ENCODE results near the gene MICU1.

Gene MICU1

DNA sequence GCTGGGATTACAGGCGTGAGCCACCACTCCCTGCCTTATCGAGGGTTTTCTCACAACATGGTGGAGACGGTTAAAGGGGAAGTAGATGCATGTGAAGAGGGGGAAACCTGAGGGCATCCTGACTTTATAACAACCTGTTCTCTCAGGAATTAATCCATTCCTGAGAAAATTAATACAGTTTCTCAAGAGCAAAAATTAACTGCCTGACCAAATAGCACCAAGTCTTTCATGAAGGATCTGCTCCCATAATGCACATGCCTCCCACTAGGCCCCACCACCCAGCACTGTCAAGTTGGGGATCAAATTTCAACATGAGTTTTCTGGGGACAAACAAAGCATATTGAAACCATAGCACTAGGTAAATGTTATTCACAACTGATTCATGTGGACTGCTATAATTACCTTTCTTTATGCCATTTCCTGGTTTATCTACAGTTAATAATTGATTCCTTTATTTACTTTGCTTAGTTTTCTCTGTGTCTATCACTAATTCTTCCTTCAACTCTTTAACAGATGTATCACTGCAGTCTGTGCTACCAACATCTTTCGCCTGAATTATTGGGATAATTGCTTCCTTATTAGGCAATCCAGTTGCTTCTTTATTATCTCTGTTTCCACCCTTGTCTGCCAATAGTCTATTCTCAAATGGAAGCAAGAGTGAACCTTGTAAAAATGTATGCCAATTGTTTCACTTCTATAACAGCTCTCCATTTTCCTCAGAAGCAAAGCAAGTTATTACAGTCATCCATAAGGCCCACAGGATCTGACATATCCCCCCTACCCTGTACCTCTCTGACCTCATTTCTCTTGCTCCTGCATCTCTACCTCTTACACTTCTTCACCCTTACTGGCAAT lies 12.9 kb upstream of the MICU1 start:
- intact Hi-C loops (cut with DNase I), result no loop called here
- no peak for DNase-seq

DNA sequence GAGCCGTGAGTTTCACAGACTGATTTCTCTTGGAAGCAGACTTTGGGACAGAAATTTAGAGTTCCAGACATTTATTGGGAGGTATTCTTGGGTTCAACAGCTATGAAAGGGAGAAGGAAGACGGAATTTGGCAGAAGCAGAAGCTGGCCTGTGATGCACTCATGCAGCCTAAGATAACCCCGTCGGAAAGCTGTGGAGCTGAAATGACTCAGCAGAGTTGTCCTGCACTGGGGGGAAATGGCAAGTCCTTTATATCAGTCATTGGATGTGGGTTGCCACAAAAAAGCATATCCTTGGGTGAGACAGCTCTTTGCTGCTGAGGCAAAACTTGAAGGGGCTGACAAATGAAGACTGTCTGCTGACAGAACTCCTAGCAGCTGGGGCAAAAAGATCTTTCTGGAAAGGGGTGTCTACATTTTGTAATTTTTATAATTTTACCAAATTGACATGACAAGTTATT lies 11.5 kb upstream of the MICU1 start:
- intact Hi-C loops (cut with DNase I), result no loop called here
- peak in 14 of 42 donors; percentile 2 to 56 (median 14) for DNase-seq

DNA sequence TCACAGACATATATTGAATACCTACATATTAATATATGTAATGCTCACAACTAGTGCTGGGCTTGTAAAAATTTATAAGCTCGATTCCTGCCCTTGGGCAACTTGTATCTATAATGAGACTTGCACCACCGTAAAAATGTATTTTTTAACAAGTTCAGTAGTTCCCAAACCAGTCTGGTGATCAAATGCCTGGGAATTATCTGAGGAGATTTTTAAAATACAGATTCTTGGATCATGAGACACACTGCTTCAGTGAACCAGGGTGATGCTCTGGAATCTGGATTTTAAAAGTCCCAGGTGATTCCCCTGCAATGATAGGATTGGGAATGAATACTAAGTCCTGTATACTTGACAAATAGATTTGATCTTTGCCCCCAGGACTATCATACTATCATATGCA lies 4.3 kb upstream of the MICU1 start:
- no peak for DNase-seq
- intact Hi-C loops (cut with DNase I), result no loop called here

DNA sequence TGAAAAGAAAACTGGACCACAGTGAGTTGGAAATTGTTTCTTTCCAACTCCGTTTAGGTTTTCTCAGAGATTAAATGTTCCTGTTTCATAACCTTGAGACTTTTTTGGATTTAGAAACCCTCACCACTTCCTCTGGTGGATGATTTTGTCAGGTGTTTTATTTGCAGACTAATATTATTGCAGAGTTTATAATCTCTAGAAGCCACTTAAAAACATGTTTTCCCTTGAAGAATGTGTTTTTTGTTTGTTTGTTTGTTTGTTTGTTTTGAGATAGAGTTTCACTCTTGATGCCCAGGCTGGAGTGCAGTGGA lies 520 bp upstream of the MICU1 start:
- intact Hi-C loops (cut with DNase I), result no loop called here
- DNase-seq, result no peak

DNA sequence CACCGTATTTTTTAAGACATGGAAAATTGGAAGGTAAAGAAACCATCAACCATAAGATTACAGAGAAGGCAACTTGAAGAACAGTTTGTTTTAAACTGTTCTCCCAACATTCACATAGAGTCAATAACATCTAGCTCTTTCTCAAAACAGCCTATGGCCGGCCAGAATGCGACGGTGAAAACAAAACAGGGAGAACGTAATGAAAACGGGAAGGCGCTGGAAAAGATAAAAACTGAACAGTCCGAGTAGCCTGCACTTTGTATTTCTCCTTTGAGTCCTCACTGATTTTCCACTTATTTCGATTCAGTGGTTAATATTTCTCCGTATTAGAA lies 637 bp downstream of the MICU1 start:
- intact Hi-C loops (cut with DNase I), result no loop called here
- DNase-seq, result no peak

DNA sequence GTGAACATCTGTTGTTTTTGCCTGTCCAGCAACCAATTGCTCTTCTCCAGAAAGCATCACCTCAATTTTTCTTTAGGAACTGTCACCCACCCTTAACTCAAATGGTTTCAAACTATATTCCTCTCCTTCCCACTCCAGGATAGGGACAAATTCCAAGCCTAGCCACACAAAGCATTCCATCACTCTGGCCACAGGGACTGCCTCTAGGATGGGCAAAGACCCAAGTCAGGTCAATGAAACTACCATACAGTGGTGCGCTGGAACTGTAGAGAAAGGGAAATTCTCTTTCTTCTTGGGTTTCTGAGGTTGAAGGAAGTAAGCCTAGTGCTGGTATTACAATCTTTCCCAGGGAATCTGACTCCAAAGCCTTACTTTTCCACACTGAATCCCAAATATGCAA lies 3.6 kb downstream of the MICU1 start:
- intact Hi-C loops (cut with DNase I), result no loop called here
- DNase-seq, result no peak

DNA sequence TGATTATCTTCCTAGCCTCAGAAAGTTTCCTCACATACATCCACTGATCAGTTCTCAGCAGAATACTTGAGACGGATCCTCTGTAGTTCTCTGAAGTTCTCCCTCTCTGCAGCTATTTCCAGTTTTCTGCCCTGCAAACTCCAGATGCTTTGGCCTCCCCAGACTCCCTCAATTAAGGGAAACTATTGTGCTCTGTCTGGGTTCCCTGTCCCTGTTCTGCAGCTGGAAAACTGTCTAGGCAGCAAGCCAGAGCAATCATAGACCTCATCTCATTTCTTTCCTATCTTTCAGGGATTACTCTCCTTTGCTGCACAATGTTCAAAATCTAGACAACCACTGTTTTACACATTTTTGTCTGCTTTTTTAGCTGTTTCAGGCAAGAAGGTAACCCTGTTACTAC lies 9.2 kb downstream of the MICU1 start:
- peak in 33 of 42 donors; percentile 15 to 77 (median 46) for DNase-seq
- intact Hi-C loops (cut with DNase I), result no loop called here

DNA sequence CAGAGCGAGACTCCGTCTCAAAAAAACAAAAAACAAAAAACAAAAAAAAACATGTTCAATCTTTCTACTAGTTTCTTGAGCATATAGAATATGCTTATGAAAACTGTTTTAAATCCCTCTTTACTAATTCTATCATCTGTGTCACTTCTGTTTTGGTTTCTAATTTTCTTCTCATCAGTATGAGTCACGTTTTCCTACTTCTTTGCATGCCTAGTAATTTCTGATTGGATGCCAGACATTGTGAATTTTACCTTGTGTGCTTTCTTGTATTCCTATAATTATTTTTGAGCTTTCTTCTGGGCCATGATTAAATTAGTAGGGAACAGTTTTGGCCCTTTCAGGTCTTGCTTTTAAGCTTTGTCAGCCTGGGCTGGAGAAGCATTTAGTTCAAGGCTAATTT lies 9.9 kb downstream of the MICU1 start:
- intact Hi-C loops (cut with DNase I), result no loop called here
- no peak for DNase-seq

DNA sequence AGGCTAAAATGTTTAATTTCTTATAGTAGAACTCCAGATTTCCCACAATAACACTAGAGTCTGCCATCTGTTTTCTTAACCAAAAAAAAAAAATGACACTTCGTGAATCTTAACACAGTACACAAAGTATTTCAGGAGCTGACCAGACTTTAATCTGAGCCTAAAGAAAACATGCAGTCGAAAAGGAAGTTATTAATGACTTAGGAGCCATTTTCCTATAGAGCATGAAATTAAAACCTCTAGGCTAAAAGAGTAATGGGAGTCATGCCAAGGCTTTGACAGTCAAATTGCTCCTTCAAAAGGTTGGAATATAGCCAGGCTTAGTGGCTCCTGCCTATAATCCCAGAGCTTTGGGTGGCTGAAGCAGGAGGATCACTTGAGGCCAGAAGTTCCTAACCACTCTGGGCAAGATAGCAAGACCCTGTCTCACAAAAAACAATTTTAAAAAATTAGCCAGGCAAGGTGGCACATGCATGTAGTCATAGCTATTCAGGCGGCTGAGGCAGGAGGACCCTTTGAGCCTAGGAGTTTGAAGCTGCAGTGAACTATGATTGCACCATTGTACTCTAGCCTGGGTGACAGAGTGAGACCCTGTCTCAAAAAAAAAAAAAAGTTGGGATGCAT lies 13.6 kb downstream of the MICU1 start:
- intact Hi-C loops (cut with DNase I), result no loop called here
- DNase-seq, result no peak

DNA sequence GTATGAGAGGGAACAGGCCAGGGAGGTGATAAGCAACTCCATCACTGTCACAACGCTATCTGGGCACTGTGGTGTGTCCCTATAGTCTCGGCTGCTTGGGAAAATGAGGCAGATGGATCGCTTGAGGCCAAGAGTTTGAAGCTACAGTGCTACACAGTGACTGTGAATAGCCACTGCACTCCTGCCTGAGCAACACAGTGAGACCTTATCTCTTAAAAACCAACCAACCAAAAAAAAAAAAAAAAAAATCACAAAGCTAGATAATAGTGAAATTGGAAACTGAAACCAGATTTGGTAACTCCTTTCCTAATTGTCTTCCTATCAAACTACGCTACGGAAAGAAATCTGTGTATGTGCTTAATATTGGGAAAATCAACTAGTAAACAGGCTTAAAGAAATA lies 14.1 kb downstream of the MICU1 start:
- no peak for DNase-seq
- intact Hi-C loops (cut with DNase I), result no loop called here

DNA sequence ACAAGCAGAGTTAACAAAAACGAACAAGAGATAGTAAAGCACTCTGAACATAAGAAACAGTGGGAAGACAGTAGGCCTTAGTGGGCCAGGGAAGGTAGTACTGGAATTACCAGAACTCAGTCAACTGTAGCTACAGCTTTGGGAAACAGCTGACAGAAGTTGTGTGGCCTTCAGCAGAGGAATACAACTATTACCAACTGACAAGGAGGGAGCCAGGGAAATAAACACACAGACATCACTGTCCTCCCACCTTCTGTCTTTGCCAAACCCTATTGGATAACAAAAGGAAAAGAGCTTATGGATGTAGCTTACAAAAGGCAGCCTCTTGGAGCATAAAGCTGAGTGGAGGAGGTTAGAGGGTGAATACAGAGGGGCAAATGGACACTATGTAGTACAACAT lies 15.4 kb downstream of the MICU1 start:
- intact Hi-C loops (cut with DNase I), result no loop called here
- no peak for DNase-seq

DNA sequence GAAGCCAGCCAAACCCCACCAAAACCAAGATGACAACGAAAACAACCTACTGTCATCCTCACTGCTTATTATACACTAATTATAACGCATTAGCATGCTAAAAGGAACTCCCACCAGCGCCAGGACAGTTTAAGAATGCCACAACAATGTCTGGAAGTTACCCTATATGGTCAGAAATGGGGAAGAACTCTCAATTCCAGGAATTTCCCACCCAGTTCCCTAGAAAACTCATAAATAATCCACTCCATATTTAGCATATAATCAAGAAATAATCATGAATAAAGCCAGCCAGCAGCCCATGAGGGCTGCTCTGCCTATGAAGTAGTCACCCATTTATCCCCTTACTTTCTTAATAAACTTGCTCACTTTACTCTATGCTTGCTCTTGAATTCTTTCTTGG lies 20.8 kb downstream of the MICU1 start:
- intact Hi-C loops (cut with DNase I), result no loop called here
- DNase-seq, result no peak

DNA sequence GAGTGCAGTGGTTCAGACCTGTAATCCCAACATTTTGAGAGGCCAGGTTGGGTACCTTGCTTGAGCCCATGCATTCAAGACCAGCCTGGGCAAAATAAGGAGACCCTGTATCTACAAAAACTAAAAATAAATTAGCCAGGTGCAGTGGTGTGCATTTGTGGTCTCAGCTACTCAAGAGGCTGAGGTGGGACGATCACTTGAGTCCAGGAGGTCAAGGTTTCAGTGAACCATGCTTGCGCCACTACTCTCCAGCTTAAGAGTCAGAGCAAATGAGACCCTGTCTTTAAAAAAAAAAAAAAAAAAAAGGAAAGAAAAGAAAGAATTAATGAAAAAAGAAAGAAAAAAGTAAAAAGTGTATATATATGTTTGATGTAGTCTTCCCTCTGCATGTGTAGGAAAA lies 24.7 kb downstream of the MICU1 start:
- DNase-seq, result no peak
- intact Hi-C loops (cut with DNase I), result no loop called here

DNA sequence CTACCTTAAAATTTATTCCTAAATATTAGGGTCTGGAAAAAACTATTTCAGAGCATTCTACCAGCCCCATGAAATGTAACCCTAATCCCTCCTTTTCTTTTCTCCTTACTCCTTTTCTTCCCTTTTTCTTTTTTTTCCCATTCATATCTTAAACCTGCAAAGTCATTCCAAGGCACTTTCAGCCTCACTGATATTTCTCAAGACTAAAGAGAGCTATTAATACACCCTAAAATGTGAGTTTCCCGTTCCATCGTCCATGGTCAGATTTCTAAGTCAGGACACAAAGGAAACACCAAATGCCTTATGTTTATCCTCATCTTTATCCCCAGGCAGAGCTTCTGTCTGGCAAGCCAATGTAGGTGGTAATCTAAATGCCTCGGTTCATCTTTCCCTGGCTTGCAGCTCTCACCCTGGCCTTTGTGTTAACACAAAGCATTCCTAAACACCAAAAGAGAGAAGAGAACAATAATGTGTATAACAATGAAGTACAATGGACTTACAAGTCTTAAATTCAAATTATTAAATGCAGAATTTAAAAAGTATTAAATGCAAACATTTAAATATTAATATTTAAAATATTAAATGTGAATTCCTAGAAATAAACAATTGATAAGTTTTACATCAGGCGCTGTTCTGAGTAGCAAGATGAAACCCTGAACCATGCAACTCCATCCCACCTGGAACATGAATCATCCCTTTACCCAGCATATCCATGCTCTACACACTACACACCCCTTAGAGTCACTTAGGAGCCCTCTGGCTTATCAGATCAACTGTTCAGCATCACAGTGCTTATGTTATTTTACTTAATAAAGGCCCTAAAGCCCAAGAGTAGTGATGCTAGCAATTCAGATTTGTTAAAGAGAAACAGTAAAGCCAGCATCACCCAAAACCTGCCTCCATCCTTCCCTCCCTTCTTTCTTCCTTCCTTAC lies 26.8 kb downstream of the MICU1 start:
- DNase-seq, result no peak
- intact Hi-C loops (cut with DNase I), result no loop called here

DNA sequence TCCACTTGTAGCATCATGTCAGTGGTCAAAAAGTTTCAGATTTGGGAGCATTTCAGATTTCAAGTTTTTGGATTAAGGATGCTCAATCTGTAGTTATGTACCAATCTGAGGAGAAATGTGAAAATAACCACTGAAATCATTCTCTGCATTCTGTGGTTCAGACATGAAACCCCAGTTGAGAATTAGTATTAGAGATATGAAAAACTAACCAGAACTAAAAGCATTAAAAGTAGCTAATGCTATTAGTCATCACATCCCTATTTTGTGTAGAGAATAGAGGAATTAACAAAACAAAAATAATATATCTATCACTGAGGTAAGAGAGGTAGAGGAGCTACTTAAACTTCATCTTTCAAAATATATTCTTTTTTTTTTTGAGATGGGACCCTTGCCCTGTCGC lies 28.0 kb downstream of the MICU1 start:
- intact Hi-C loops (cut with DNase I), result no loop called here

DNA sequence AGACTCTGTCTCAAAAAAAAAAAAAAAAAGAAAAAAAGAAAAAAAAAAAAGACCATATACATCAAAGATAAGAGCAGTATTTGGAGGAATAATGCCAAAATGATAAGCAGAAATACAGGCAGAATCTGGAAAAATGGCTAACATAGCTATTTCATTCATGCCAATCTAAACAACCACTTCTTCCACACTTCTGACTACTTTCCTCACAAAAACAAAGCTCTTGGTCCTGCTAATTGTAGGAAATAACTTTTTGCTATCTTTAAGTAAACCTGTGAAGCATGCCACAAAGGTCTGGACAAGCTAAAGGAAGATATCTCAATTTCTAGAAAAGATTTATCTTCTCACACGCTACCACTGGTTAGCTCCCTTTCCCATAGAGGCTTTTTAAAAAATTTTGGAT lies 30.4 kb downstream of the MICU1 start:
- intact Hi-C loops (cut with DNase I), result no loop called here
- no peak for DNase-seq

More for the DNA sequence above, 28.0 kb downstream of the MICU1 start:
- DNase-seq, result no peak

DNA sequence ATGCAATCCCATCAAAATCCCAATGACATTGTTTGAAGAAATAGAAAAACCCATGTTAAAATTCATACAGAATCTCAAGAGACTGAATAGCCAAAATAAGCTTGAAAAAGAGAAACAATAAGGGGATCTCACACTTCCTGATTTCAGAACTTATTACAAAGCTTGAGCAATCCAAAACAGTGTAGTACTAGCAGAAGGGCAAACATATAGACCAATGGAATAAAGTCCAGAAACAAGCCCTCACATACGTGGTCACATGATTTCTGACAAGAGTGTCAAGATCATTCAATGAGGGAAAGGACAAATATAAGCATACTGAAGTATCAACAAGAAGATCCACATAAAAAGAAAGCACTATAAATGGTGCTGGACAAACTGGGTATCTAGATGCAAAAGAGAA lies 31.9 kb downstream of the MICU1 start:
- intact Hi-C loops (cut with DNase I), result no loop called here

DNA sequence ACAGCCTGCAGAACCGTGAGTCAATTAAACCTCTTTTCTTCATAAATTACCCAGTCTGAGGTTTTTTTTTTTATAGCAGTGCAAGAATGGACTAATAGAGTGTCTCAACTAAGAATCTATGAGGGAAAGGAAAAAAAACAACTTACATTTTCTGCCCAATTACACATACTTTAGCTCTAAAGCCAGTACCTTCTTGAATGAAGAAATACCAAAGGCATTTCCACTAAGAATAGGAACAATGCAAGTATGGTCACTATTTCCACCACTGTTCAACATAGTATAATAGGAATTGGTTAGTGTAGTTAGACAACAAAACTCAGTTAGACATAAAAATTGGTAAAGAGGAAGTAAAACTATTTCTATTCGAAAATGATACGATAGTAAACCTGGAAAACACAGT lies 37.6 kb downstream of the MICU1 start:
- intact Hi-C loops (cut with DNase I), result no loop called here
- DNase-seq, result no peak

More for the DNA sequence above, 31.9 kb downstream of the MICU1 start:
- DNase-seq, result no peak

DNA sequence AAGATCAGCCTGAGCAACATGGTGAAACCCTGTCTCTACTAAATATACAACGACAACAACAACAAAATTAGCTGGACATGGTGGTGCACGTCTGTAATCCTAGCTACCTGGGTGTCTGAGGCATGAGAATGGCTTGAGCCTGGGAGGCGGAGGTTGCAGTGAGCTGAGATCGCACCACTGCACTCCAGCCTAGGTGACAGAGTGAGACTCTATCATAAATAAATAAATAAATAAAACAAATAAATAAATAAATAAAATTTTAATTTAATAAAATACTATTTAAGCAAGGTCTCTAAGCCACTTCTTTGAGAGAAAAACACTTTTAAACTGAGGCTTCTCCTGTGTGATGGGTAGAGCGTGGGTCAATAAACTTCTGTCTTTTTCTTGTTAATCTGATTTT lies 38.3 kb downstream of the MICU1 start:
- intact Hi-C loops (cut with DNase I), result no loop called here
- no peak for DNase-seq

DNA sequence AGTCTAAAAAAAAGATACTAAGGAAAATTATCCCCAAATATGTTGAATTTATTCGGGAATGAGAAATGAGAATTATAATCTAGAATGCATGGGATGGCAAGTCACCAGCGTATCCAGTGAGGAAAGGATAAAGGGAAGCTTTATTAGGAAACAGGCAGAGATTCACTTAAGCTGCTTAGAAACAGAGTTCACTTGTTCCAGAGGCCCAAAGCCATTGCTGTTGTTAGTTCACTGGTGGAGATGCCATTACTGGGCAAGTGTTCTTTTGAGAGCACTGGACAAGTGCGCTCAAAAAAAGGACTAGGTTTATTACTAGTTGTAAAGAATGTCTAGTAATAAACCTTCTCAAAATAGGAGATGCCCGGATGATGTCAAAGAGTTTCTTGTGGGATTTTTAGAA lies 51.2 kb downstream of the MICU1 start:
- intact Hi-C loops (cut with DNase I), result no loop called here
- DNase-seq, result peak in 9 of 42 donors; percentile 6 to 58 (median 31)

All from head of caudate nucleus (tissue), 42 donors.